ENCODE measurements around the gene RPL36.

Gene RPL36

DNA sequence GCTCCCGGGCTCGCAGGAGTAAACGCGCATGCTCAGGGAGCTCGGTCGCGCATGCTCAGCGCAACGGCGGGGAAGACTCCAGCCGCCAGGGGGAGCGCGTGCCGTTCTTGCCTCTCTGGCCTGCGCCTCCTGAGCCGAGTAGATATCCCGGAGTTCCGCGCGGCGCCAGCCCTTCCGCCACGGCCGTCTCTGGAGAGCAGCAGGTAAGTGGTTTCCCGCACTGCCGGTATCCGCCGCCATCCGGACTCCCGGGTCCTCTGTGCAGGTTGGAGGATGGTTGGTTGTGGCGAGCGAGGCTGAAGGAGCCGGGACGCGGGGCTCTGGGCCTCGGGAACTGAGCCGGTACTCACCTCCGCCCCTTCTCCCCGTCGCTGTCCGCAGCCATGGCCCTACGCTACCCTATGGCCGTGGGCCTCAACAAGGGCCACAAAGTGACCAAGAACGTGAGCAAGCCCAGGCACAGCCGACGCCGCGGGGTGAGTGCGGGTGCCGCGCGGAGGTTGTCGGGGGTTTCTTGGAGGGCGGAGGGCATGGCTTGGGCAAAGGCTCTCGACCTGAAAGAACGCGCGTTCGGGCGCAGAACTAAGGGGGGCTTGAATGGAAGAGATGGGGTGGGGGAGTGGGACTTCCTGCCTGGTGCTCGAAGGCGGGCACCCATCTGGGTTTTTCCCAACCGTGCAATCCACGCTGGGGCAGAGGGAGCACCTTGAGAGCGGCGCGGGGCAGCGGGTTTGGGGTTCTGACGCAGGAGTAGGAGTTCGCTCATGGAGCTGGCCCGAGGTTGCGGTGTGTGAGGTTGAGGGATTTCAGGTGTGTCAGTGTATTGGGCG lies at the start of gene RPL36:
TSS of gene RPL36 (plus strand) at position 171 of the 830 bp plus-strand sequence. CDS start at position 384, 213 bp downstream.
- DNase-seq, result peak; percentile 98 to 100 (median 99)

DNA sequence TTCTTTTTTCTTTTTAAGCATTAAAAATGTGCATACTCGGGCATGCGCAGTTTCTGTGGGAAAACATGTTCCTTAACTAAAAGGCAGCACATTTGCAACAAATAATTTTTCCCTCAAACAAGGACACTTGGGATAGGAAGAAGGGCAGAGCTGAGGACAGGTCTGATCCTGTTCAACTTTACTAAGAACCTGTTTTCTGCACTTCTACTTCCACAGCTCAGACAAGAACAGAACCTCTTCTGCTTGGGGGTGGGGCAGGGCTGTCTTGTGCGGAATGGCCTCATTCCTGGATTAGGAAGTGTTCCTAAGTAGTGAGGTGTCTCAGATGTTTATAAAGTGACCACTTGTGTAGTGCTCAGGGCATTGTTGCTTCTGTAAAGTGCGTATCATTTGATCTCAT lies 48.9 kb upstream of the RPL36 start:
- DNase-seq, result no peak

DNA sequence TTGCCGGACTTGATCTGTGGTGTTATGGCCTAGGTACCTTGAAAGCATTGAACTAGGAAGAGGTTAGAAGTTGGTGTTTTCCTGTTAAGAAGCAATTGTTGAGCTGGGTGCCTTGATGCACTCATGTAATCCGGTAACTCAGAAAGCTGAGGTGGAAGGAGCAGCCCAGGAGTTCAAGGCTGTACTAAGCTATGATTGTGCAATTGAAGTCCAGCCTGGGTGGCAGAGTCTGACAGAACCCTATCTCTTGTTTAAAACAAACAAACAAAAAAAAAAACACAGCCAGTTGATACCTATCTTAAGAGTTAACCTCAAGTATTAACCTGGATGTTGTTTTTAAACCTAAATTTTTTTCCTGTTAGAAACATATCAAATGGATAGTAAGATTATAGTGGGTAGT lies 47.9 kb upstream of the RPL36 start:
- no peak for DNase-seq

DNA sequence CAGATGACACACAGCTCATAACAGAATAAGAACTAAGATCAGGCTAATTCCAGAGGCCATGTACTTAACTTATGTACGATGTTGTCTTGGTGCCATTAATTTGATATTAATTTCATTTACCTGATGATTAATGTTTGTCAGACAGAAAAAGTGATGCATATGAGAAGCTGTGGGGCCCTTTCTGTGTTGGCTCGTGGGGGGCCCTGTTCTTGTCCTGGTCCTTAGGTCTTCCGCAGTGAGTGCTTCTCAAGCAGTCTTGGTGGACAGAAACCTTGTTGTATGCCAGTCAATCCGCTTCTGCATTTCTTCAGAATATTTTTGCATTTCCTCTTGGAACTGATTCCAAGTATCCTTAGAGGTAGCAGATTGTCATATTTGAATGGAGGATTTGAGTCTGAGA lies 47.0 kb upstream of the RPL36 start:
- no peak for DNase-seq

DNA sequence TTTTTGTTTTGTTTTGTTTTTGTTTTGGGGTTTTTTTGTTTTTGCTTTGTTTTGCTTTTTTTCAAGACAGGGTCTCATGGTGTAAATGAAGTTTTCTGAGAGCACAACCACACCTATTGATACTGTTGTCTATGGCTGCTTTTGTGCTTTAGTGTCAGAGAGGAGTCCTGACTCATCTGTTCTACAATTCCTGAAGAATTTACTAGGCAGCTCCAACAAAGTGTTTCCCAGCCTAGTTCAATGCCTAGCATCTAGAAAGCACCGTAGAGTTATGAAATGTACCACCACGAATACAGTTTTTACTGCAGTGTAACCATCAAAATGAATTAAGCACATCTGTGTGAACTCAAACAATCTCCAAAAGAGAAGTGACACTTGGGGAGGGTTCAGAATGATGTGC lies 46.1 kb upstream of the RPL36 start:
- DNase-seq, result no peak

DNA sequence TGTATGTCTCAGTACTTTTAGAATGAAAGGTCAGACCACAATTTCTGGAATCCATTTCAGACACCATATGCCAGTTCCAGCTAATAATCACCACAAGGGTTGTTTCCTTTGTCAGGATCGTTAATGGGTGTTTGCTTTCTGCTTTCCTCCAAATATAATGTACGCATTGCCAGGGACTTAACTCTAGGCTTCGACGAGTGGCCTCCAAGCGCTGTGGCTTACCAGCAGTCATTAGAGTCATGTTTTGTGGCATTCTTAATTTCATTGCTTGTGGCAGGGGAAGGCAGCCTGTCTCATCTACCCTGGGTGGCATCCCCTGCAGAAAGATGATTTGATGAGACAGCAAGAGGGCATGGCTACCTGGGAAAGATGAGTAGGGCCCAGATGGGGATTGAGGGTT lies 44.7 kb upstream of the RPL36 start:
- DNase-seq, result no peak

DNA sequence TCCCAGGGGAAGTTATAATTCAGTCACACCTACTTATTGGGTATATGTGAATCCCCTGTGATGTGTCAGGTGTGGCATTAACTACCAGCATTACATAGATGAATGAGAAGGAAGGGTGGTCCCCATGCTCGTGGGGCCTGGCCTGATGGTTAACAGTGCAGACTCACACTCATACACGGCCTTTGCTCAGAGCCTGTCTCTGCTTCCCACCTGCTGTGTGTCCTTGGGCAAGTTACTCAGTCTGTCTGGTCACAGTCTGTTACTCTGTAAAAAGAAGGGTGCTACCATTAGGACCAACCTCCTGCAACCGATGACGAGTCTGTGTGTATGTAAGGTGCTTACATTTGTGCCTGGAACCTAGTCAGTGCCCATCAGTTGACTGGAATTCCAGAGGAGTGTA lies 43.4 kb upstream of the RPL36 start:
- DNase-seq, result no peak

DNA sequence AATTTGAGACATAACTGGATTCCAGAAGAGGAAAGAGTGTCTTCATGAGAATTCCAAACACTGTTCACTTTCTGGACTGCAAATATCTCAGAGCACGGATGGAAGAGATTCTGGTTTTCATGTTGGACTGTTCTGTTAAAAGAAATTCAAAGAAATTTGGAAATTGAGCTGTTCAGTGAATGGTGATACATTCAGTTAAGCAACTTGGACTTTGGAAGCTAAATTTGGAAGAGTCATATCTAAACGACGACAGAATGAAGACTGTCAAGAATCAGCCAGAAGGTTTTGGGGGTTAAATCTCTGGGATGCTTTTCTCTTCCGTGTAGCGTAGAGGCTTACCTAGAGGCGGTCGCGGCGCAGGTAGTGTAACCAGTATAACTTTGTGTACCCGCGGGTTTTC lies 41.6 kb upstream of the RPL36 start:
- no peak for DNase-seq

DNA sequence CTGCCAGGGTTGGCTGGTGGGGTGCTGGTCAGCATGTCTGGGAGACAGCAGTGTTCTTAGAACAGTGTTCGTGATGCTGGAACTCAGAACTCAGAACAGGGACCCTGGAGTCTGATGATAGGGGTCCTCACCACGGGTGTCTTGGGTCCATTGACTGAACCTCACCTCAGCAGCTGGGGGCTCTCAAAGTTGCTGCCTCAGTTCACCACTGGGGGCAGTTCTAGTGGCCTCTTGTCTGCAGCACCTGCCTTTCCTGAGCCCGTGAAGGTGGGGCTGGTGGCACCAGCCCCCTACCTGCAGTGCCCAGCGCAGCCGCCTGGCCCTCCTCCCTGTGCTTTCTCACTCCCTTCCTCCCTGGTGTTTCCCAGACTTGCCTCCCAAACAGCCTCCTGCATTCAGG lies 38.7 kb upstream of the RPL36 start:
- DNase-seq, result no peak

DNA sequence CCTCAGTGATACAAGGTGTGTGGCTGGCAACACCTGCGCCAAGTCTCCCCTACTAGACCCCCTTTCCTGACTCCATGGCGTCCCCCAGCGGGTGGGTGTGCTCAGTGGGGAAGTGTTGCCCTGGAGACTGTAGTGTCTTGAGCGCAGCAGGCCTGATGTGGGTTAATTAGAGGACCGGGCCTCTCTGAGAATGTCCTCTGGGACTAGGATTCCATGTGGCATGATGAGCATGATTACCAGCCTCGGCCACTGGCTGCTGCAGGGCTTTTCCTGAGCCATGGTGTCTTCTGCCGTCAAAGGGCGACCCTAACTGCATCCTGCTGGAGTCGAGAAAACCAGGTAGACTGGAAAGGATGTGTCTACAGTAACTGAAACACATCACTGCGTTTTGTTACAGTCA lies 37.8 kb upstream of the RPL36 start:
- no peak for DNase-seq

DNA sequence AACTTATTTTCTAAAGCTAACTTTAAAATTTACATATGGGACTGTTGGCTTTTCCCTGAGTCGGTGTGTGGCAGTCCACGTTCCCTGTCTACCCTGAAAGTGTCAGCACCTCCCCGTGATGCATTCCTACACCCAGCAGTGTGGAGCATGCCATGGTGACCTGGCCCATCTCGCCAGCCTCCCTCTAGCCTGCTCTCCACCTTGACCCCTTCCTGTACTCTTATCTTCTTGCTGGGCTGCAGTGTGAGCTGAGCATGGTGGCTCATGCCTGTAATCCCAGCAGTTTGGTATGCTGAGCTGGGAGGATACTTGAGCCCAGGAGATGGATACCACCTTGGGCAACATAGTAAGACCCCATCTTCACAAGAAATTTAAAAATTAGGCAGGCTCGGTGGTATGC lies 35.2 kb upstream of the RPL36 start:
- no peak for DNase-seq

DNA sequence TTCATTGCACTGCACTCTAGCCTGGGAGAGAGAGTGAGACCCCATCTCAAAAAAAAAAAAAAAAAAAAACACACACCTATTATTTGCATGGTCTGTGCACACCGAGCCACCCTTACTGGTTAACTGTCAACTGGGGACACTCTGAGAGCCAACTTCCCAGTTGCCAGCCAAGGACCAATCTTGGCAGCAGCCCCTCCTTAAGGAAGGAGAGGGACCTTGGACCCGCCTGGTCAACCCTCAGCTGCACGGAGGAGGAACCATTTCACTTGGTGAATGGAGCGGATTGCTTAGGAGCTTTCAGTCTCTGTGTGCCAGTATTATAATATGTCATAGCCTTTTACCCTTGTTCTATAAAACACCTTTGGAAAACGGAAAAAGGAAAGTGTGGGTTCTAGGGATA lies 34.7 kb upstream of the RPL36 start:
- no peak for DNase-seq

DNA sequence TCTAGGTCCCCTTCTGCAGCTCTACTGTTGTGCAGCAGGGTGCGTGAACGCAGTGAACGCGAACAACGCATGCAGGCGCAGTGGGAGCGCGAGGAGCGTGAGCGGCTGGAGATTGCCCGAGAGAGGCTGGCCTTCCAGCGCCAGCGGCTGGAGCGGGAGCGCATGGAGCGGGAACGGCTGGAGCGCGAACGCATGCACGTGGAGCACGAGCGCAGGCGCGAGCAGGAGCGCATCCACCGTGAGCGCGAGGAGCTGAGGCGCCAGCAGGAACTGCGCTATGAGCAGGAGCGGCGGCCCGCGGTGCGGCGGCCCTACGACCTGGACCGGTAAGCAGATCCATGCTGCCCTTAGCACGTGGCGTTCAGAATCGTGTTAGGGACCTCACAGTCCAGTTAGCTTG lies 28.6 kb upstream of the RPL36 start:
- DNase-seq, result no peak

DNA sequence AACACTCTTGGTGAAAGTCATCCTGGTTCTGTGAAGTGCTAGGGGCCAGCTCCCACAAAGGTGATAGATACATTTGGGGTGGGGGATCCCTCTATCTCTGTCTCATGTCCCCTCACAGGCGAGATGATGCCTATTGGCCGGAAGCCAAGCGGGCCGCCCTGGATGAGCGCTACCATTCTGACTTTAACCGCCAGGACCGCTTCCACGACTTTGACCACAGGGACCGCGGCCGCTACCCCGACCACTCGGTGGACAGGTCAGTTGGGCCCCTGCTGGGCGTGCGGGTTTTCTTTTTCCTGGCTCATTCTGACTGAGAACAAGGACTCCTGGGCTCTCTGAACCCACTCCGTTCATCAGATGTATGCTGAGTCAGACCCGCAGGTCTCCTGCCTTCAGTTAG lies 26.2 kb upstream of the RPL36 start:
- no peak for DNase-seq

DNA sequence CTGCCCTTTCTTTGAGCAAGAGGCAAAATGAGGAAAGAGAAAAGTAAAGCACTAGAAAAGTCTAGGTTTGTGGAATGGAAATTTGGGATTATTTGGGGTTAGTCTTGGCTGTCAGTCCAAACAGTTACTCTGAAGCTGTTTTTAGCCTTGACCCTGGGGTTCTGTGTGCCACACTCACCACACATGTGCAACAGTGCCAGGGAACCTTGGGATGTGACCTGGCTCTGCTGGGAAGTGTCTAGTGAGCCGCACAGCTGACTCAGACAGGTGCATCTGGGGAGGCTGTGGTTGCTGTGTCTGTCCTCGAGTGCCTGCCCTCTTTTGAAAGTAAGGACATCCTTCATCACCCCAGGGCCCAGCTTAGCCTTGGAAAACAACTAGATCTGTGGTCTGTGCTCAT lies 25.6 kb upstream of the RPL36 start:
- DNase-seq, result no peak

DNA sequence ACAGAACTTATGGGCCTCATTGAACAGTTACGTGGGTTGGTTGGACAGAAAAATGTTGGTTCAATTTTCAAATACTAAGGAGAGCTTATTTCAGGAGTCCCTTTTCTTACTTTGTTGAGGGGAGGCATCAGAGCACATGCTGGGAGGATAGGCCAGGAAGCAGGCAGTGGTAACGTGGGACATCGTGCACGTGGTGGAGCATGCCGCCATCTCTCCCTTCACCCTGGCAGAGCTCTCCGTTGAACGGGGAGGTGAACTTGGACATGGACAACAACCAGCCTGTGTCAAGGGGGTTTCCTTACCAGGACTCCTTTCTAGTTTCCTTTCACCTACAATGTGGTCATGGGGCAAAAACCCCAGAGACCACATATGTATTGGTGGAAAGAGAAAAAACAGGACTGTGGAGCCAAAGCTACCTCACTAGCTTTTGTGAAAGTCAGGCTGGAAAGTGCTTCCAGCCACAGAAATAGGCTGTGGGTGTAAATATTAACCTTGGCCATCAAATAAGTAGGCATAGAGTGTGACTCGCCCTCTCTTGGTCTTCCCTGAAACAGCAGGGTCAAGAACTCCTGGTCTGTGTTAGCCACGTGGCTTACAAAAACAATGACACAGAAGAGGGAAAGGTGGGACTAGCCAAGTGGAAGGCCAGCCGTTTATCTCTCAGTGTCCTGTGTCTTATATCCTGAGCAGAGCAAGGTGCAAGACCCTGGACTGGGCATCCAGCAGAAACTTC lies 24.1 kb upstream of the RPL36 start:
- no peak for DNase-seq

DNA sequence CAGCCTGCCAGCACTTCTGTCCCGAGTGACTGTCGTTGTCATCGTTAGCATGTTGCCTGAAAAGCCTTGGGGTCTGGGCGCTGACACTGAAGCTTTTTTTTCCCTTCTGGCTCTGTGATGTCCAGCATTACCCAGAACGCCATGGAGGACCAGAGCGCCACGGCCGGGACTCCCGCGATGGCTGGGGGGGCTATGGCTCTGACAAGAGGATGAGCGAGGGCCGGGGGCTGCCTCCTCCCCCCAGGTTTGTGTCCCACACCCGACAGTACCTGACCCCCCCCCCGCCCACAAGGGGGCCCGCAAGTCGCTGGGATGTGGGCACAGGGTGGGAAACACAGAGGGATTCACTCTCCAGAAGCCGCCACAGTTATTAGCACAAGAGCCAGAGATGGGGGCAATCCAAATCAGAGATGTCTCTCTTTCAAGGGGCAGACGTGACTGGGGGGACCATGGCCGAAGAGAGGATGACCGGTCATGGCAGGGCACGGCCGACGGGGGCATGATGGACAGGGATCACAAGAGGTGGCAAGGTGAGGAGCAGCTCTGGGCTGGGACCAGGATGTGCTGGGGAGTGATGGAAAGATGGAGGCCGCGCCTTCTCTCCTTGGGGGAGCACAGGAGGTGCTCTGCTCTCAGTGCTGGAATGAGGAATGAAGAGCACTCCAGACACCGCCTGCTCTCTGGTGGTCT lies 23.0 kb upstream of the RPL36 start:
- DNase-seq, result no peak

DNA sequence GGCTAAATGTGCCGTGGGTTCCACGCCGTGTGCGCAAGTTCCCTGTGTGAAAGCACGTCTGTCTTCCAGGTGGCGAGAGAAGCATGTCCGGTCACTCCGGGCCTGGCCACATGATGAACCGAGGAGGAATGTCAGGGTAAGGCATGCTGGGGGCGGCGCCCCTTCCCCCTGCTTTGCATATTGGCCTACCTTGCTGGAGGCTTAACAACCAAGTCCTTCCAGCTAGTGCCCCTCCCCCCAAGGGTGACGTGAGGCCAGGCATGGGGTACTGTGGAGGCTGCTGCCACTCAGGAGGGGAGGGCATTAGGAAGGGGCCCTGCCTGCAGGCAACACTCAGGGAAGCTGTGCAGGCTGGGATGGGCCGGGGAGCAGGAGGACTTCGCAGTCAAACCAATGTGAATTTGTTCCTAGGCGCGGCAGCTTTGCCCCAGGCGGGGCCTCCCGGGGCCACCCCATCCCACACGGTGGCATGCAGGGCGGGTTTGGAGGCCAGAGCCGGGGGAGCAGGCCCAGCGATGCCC lies 22.3 kb upstream of the RPL36 start:
- DNase-seq, result no peak

DNA sequence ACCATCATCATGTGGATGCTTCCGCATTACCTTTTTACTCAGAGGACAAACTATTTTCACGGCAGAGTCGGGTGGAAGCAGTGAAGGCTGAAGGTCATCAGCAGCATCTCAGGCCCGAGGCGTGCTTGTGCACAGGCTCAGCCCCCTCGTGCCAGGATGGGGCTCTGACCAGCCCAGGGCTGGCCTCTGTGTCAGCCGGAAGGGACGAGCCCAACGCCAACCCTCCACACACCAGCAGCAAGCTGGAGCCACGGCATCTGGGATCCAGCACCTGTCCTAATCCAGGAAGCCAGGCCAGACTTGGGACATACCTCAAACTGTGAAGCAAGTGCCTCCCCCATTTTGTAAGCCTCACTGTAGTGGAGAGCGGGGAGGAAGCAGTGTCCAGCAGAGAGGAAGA lies 20.9 kb upstream of the RPL36 start:
- no peak for DNase-seq

DNA sequence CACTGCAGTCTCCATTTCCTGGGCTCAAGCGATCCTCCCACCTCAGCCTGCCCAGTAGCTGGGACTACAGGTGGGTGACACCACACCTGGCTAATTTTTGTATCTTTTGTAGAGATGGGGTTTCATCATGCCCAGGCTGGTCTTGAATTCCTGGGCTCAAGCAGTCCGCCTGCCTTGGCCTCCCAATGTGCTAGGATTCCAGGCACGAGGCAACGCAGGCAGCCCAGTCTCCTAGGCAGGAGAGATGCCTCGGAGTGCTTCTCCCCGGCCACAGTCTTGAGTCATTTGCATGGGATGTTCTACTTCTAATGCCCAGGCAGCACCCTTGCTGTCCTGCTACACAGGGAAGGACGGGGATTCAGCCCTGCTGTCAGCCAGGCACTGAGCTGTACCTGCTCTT lies 18.5 kb upstream of the RPL36 start:
- DNase-seq, result no peak

DNA sequence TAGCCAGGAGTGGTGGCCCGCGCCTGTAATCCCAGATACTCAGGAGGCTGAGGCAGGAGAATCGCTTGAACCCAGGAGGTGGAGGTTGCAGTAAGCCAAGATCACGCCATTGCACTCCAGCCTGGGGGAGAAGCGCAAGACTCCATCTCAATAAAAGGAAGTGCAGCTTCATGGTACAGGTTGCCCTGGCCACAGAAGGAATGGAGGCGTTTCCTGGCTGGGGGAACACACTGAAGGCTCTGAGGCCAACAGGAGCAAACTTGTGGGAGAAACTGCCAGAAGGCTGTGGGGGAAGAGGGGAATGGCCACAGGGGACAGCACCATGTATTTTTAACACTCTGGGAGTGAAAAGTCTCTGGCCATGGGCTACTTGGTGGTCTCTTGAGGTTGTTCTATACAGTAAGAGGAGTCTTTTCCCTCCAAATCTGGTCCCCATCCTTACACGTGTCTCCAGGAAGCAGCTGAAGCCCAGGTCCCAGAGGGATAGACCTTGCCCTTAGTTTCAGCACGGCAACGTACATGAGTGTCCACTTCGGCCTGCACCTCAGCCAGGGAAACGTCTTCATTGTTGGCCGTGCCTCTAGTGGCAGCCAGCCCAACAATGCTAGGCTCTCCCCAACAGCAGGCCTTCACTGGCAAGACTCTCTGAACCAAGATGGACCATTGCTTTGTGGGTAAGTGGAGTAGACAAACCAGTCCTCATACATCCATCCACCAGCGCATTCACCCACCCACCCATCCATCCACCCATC lies 17.2 kb upstream of the RPL36 start:
- no peak for DNase-seq

DNA sequence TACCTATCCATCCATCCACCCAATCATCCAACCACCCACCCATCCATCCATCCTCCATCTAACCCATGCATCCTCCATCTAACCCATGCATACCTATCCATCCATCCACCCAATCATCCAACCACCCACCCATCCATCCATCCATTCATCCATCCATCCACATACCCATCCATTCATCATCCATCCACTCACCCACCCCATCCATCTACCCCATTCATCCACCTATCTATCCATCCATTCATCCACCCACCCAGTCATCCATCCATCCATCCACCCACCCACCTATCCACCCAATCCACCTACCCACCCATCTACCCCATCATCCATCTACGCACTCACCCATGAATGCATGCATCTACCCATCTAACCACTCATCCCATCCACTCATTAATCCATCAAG lies 16.3 kb upstream of the RPL36 start:
- DNase-seq, result no peak

DNA sequence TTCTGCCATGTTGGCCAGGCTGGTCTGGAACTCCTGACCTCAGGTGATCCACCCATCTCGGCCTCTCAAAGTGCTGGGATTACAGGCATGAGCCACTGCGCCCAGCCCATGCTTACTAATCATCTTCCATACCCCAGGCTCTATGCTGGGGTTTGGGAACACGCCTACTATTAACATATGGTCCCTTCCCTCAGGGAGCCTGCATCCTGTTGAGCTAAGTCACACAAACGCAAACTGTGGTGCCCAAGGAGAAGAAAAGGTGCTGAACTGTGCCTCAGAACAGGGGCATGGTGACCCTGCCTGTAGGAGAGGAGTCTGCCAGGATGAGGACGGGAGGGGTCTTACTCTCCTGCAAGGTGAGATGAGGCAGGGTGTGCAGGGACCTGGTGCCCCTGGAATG lies 15.4 kb upstream of the RPL36 start:
- no peak for DNase-seq
